WTC11 (cell line): ENCODE results near the gene MAMSTR. TPM values are rescaled to one million over a fixed set of nuclear protein-coding genes. Genes with fewer than 3 reads are reported as not detected.

ENCODE experiments used
- ATAC-seq: fragments of 200-7000 bp; cut with Tn5 transposase; 2 replicates; pipeline ENCODE4 v1.10.0; 2021; ENCODE audit warnings: mild to moderate bottlenecking, moderate library complexity
- CTCF ChIA-PET: fragments of 300-600 bp; sonication (Branson Sonifier 250); formaldehyde crosslinking; loops from one replicate; lab custom pipeline; 2021; ENCODE audit warnings: antibody characterized with exemption; lab: Charles Lee
- POLR2A ChIA-PET: fragments of 350-600 bp; sonication (Branson Sonifier 250); formaldehyde crosslinking; loops from one replicate; lab custom pipeline; 2021; ENCODE audit warnings: antibody characterized with exemption; lab: Charles Lee
- DNase-seq: peaks from one replicate; pipeline ENCODE4 v3.0.0; 2021; ENCODE audit warnings: low spot score
- H3K27ac Mint-ChIP-seq: 2 replicates; pipeline ENCODE4 v1.8.0; 2021; ENCODE audit warnings: mixed read lengths
- H3K27me3 Mint-ChIP-seq: 2 replicates; pipeline ENCODE4 v1.8.0; 2021; ENCODE audit warnings: low read depth, mild to moderate bottlenecking, moderate library complexity, mixed read lengths
- H3K36me3 Mint-ChIP-seq: 2 replicates; pipeline ENCODE4 v1.8.0; 2021; ENCODE audit warnings: mixed read lengths
- H3K4me1 Mint-ChIP-seq: 2 replicates; pipeline ENCODE4 v1.8.0; 2022; ENCODE audit warnings: mixed read lengths
- H3K4me3 Mint-ChIP-seq: 2 replicates; pipeline ENCODE4 v1.8.0; 2021; ENCODE audit warnings: mild to moderate bottlenecking, moderate library complexity, mixed read lengths
- H3K9me3 Mint-ChIP-seq: 2 replicates; pipeline ENCODE4 v1.8.0; 2021; ENCODE audit warnings: mixed read lengths
- CBFB ChIP-seq: sonication (generic); formaldehyde crosslinking; IDR thresholded peaks from 2 replicates; pipeline ENCODE4 v1.8.1; 2022; ENCODE audit warnings: mild to moderate bottlenecking, low read depth, missing genetic modification reagents
- ELF4 ChIP-seq: sonication (generic); formaldehyde crosslinking; IDR thresholded peaks from 2 replicates; pipeline ENCODE4 v1.8.1; 2022; ENCODE audit warnings: low read depth, mild to moderate bottlenecking, moderate library complexity, missing genetic modification reagents
- NR3C1 ChIP-seq: sonication (generic); formaldehyde crosslinking; conservative IDR thresholded peaks from 2 replicates; pipeline ENCODE4 v1.8.1; 2023; ENCODE audit warnings: low read depth, mild to moderate bottlenecking, missing genetic modification reagents
- RORB ChIP-seq: fragments of 250-450 bp; sonication (Bioruptor Pico); IDR thresholded peaks from 2 replicates; pipeline ENCODE4 v1.9.0; 2021; ENCODE audit warnings: mild to moderate bottlenecking
- SMAD3 ChIP-seq: sonication (generic); formaldehyde crosslinking; IDR thresholded peaks from 2 replicates; pipeline ENCODE4 v1.8.0; 2022; ENCODE audit warnings: missing genetic modification reagents, mild to moderate bottlenecking, borderline replicate concordance
- TEAD1 ChIP-seq: sonication (generic); formaldehyde crosslinking; IDR thresholded peaks from 2 replicates; pipeline ENCODE4 v1.8.0; 2022; ENCODE audit warnings: mild to moderate bottlenecking, missing genetic modification reagents
- ZNF232 ChIP-seq: sonication (generic); formaldehyde crosslinking; IDR thresholded peaks from 2 replicates; pipeline ENCODE4 v1.8.0; 2022; ENCODE audit warnings: mild to moderate bottlenecking, missing genetic modification reagents
- ZNF317 ChIP-seq: sonication (generic); formaldehyde crosslinking; IDR thresholded peaks from 2 replicates; pipeline ENCODE4 v1.8.1; 2023; ENCODE audit warnings: low read depth, mild to moderate bottlenecking, moderate library complexity, missing genetic modification reagents, borderline replicate concordance
- total RNA-seq: library from RNA; stranded (reverse); gene quantifications from 3 replicates; pipeline ENCODE4 v1.2.3, GENCODE V29; 2021
- TF ChIP-seq, protein P1 (sequence below): sonication (generic); formaldehyde crosslinking; IDR thresholded peaks from 2 replicates; pipeline ENCODE4 v1.8.1; 2023; ENCODE audit warnings: mild to moderate bottlenecking, missing genetic modification reagents, borderline replicate concordance
- TF ChIP-seq, protein P2 (sequence below): fragments of 250-450 bp; sonication (Bioruptor Pico); IDR thresholded peaks from 2 replicates; pipeline ENCODE4 v1.9.0; 2021; ENCODE audit warnings: moderate library complexity, mild to moderate bottlenecking, inconsistent platforms, borderline replicate concordance
- TF ChIP-seq, protein P3 (sequence below): sonication (generic); formaldehyde crosslinking; IDR thresholded peaks from 2 replicates; pipeline ENCODE4 v1.8.1; 2023; ENCODE audit warnings: mild to moderate bottlenecking, missing genetic modification reagents
- TF ChIP-seq, protein P4 (sequence below): sonication (generic); formaldehyde crosslinking; IDR thresholded peaks from 2 replicates; pipeline ENCODE4 v1.8.1; 2022; ENCODE audit warnings: mild to moderate bottlenecking, missing genetic modification reagents, moderate library complexity, borderline replicate concordance
- TF ChIP-seq, protein P5 (sequence below): sonication (generic); formaldehyde crosslinking; IDR thresholded peaks from 2 replicates; pipeline ENCODE4 v1.8.1; 2023; ENCODE audit warnings: mild to moderate bottlenecking, missing genetic modification reagents, moderate library complexity
- TF ChIP-seq, protein P6 (sequence below): fragments of 250-450 bp; sonication (Bioruptor Pico); IDR thresholded peaks from 2 replicates; pipeline ENCODE4 v1.9.0; 2021; ENCODE audit warnings: mild to moderate bottlenecking
- TF ChIP-seq, protein P7 (sequence below): sonication (generic); formaldehyde crosslinking; IDR thresholded peaks from 2 replicates; pipeline ENCODE4 v1.8.1; 2022; ENCODE audit warnings: mild to moderate bottlenecking, moderate library complexity, missing genetic modification reagents

Gene MAMSTR
- total RNA-seq, 1 experiment from 2014 or later: 1.4 TPM

DNA sequence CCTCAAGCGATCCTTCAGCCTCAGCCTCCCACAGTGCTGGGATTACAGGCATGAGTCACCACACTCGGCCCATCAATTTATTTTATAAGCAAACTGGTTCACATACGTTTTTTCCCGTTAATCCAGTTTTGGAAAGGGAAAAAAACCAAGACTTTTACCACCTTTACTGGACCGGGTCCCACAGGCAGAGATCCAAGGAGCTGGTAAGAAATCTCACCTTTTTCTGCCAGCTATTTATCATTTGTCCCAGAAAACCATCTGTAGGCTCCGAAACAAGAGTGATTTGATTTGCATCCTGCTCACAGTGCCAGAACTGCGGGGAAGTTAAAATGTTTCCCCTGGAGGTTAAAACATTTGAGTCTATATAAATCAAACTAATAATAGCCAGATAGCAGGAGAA, 30.1 kb downstream of the MAMSTR start:
- H3K36me3 Mint-ChIP-seq: no peaks in the 10 kb centered on the region
- no peaks in the 10 kb centered on the region for H3K4me1 Mint-ChIP-seq
- POLR2A ChIA-PET: no interaction called here
- DNase-seq: no peak
- ATAC-seq: no peak
- no peak overlapping the region for H3K27ac Mint-ChIP-seq
- CTCF ChIA-PET: interaction anchor here (0.9 to 1.4 kb wide), 2 partner anchors 14 to 137 kb away, joined by 3 read pairs; no protein-coding TSS in a partner anchor
- H3K4me3 Mint-ChIP-seq: no peak overlapping the region
- no peaks in the 10 kb centered on the region; the same call in none of the 2 replicates for H3K27me3 Mint-ChIP-seq
- H3K9me3 Mint-ChIP-seq: no peaks in the 10 kb centered on the region
- TF ChIP-seq, protein P1, sequence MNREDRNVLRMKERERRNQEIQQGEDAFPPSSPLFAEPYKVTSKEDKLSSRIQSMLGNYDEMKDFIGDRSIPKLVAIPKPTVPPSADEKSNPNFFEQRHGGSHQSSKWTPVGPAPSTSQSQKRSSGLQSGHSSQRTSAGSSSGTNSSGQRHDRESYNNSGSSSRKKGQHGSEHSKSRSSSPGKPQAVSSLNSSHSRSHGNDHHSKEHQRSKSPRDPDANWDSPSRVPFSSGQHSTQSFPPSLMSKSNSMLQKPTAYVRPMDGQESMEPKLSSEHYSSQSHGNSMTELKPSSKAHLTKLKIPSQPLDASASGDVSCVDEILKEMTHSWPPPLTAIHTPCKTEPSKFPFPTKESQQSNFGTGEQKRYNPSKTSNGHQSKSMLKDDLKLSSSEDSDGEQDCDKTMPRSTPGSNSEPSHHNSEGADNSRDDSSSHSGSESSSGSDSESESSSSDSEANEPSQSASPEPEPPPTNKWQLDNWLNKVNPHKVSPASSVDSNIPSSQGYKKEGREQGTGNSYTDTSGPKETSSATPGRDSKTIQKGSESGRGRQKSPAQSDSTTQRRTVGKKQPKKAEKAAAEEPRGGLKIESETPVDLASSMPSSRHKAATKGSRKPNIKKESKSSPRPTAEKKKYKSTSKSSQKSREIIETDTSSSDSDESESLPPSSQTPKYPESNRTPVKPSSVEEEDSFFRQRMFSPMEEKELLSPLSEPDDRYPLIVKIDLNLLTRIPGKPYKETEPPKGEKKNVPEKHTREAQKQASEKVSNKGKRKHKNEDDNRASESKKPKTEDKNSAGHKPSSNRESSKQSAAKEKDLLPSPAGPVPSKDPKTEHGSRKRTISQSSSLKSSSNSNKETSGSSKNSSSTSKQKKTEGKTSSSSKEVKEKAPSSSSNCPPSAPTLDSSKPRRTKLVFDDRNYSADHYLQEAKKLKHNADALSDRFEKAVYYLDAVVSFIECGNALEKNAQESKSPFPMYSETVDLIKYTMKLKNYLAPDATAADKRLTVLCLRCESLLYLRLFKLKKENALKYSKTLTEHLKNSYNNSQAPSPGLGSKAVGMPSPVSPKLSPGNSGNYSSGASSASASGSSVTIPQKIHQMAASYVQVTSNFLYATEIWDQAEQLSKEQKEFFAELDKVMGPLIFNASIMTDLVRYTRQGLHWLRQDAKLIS: no peak
- TF ChIP-seq ZNF232 (no peak), NR3C1 (CRISPR knock-in tag) (no peak), TEAD1 (no peak), CBFB (CRISPR knock-in tag) (no peak), RORB (CRISPR knock-in tag) (no peak), SMAD3 (CRISPR knock-in tag) (no peak), ELF4 (CRISPR knock-in tag) (no peak), ZNF317 (no peak)
- TF ChIP-seq, protein P2, sequence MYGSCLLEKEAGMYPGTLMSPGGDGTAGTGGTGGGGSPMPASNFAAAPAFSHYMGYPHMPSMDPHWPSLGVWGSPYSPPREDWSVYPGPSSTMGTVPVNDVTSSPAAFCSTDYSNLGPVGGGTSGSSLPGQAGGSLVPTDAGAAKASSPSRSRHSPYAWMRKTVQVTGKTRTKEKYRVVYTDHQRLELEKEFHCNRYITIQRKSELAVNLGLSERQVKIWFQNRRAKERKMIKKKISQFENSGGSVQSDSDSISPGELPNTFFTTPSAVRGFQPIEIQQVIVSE (CRISPR knock-in tag): no peak
- TF ChIP-seq, protein P3, sequence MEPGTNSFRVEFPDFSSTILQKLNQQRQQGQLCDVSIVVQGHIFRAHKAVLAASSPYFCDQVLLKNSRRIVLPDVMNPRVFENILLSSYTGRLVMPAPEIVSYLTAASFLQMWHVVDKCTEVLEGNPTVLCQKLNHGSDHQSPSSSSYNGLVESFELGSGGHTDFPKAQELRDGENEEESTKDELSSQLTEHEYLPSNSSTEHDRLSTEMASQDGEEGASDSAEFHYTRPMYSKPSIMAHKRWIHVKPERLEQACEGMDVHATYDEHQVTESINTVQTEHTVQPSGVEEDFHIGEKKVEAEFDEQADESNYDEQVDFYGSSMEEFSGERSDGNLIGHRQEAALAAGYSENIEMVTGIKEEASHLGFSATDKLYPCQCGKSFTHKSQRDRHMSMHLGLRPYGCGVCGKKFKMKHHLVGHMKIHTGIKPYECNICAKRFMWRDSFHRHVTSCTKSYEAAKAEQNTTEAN (CRISPR knock-in tag): no peak
- TF ChIP-seq, protein P4, sequence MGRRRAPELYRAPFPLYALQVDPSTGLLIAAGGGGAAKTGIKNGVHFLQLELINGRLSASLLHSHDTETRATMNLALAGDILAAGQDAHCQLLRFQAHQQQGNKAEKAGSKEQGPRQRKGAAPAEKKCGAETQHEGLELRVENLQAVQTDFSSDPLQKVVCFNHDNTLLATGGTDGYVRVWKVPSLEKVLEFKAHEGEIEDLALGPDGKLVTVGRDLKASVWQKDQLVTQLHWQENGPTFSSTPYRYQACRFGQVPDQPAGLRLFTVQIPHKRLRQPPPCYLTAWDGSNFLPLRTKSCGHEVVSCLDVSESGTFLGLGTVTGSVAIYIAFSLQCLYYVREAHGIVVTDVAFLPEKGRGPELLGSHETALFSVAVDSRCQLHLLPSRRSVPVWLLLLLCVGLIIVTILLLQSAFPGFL (CRISPR knock-in tag): no peak
- TF ChIP-seq, protein P5, sequence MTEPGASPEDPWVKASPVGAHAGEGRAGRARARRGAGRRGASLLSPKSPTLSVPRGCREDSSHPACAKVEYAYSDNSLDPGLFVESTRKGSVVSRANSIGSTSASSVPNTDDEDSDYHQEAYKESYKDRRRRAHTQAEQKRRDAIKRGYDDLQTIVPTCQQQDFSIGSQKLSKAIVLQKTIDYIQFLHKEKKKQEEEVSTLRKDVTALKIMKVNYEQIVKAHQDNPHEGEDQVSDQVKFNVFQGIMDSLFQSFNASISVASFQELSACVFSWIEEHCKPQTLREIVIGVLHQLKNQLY (CRISPR knock-in tag): no peak
- TF ChIP-seq, protein P6, sequence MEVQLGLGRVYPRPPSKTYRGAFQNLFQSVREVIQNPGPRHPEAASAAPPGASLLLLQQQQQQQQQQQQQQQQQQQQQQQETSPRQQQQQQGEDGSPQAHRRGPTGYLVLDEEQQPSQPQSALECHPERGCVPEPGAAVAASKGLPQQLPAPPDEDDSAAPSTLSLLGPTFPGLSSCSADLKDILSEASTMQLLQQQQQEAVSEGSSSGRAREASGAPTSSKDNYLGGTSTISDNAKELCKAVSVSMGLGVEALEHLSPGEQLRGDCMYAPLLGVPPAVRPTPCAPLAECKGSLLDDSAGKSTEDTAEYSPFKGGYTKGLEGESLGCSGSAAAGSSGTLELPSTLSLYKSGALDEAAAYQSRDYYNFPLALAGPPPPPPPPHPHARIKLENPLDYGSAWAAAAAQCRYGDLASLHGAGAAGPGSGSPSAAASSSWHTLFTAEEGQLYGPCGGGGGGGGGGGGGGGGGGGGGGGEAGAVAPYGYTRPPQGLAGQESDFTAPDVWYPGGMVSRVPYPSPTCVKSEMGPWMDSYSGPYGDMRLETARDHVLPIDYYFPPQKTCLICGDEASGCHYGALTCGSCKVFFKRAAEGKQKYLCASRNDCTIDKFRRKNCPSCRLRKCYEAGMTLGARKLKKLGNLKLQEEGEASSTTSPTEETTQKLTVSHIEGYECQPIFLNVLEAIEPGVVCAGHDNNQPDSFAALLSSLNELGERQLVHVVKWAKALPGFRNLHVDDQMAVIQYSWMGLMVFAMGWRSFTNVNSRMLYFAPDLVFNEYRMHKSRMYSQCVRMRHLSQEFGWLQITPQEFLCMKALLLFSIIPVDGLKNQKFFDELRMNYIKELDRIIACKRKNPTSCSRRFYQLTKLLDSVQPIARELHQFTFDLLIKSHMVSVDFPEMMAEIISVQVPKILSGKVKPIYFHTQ (CRISPR knock-in tag): no peak
- TF ChIP-seq, protein P7, sequence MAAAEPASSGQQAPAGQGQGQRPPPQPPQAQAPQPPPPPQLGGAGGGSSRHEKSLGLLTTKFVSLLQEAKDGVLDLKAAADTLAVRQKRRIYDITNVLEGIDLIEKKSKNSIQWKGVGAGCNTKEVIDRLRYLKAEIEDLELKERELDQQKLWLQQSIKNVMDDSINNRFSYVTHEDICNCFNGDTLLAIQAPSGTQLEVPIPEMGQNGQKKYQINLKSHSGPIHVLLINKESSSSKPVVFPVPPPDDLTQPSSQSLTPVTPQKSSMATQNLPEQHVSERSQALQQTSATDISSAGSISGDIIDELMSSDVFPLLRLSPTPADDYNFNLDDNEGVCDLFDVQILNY (CRISPR knock-in tag): no peak
